H1 (cell line): ENCODE results near the gene NELL1. TPM values are rescaled to one million over a fixed set of nuclear protein-coding genes. Genes with fewer than 3 reads are reported as not detected.

Source experiments
- CTCF ChIA-PET: fragments of 300-600 bp; sonication (Branson Sonifier 250); formaldehyde crosslinking; loops from one replicate; lab custom pipeline; 2021; ENCODE audit not compliant: partially characterized antibody; lab: Charles Lee
- POLR2A ChIA-PET: fragments of 300-600 bp; sonication (Branson Sonifier 250); formaldehyde crosslinking; loops from one replicate; lab custom pipeline; 2021; ENCODE audit warnings: inconsistent platforms; ENCODE audit not compliant: partially characterized antibody; lab: Charles Lee
- DNase-seq, 2 experiments: peaks; one replicate each; pipeline versions ENCODE4 v3.0.0 to v3.0.0-alpha.2; 2010 to 2022; ENCODE audit warnings: low spot score in 2 of 2, low read depth in 1 of 2, mixed read lengths in 1 of 2
- FAIRE-seq: peaks from 2 replicates; lab custom pipeline; 2011; peaks lifted over from hg19 to GRCh38; lab: Jason Lieb, UNC
- H2AFZ ChIP-seq: 2 replicates; pipeline ENCODE4 v1.8.1; 2012; ENCODE audit warnings: low read length, inconsistent platforms
- H2AK5ac ChIP-seq: 2 replicates; pipeline ENCODE4 v1.6.1; 2013; ENCODE audit warnings: low read depth, low read length
- H2BK120ac ChIP-seq: replicated peaks from 2 replicates; pipeline ENCODE3; 2013; ENCODE audit warnings: low read depth, low read length, inconsistent platforms
- H2BK12ac ChIP-seq: 2 replicates; pipeline ENCODE4 v1.6.1; 2013; ENCODE audit warnings: low read depth, low read length
- H2BK15ac ChIP-seq: 2 replicates; pipeline ENCODE4 v1.6.1; 2013; ENCODE audit warnings: low read length
- H2BK20ac ChIP-seq: 2 replicates; pipeline ENCODE4 v1.6.1; 2013; ENCODE audit warnings: low read length
- H2BK5ac ChIP-seq: 2 replicates; pipeline ENCODE4 v1.6.1; 2013; ENCODE audit warnings: low read depth, low read length
- H3K14ac ChIP-seq: 2 replicates; pipeline ENCODE4 v1.6.1; 2013; ENCODE audit warnings: inconsistent platforms; ENCODE audit not compliant: insufficient read length
- H3K18ac ChIP-seq: 2 replicates; pipeline ENCODE4 v1.6.1; 2013; ENCODE audit warnings: low read length; ENCODE audit errors: extremely low read depth
- H3K23ac ChIP-seq: 2 replicates; pipeline ENCODE4 v1.6.1; 2013; ENCODE audit warnings: inconsistent platforms; ENCODE audit not compliant: insufficient read length
- H3K23me2 ChIP-seq: 2 replicates; pipeline ENCODE4 v1.6.1; 2013; ENCODE audit warnings: low read depth, low read length
- H3K27ac ChIP-seq: 2 replicates; pipeline ENCODE4 v1.6.1; 2011; ENCODE audit warnings: low read depth, low read length, inconsistent platforms
- H3K27me3 ChIP-seq, 4 experiments: replicated peaks in 1 of 4; 1 replicate in 1 of 4; 2 replicates in 3 of 4; pipeline versions ENCODE4 v1.6.1 to v1.8.1; 2011 to 2013; ENCODE audit warnings: low read length in 3 of 4, mild to moderate bottlenecking in 3 of 4, inconsistent platforms in 2 of 4, mixed read lengths in 2 of 4, moderate library complexity in 1 of 4; ENCODE audit not compliant: control insufficient read depth in 3 of 4, insufficient read depth in 3 of 4; ENCODE audit errors: extremely low read depth in 1 of 4
- H3K36me3 ChIP-seq, 4 experiments: 2 replicates each; pipeline versions ENCODE4 v1.6.1 to v1.8.1; 2011 to 2013; ENCODE audit warnings: mild to moderate bottlenecking in 4 of 4, low read length in 3 of 4, moderate library complexity in 2 of 4, control low read depth in 1 of 4, inconsistent platforms in 1 of 4; ENCODE audit not compliant: insufficient read depth in 4 of 4, control insufficient read depth in 2 of 4
- H3K4ac ChIP-seq: replicated peaks from 2 replicates; pipeline ENCODE3; 2013; ENCODE audit warnings: low read length, low read depth, mixed read lengths, inconsistent platforms; ENCODE audit not compliant: insufficient read length
- H3K4me1 ChIP-seq, 4 experiments: replicated peaks in 1 of 4; 1 replicate in 1 of 4; 2 replicates in 3 of 4; pipeline versions ENCODE4 v1.6.1 to v1.8.1; 2011 to 2013; ENCODE audit warnings: low read length in 3 of 4, inconsistent platforms in 2 of 4, mixed read lengths in 1 of 4; ENCODE audit not compliant: insufficient read depth in 4 of 4, control insufficient read depth in 3 of 4
- H3K4me2 ChIP-seq, 2 experiments: 2 replicates each; pipeline versions ENCODE4 v1.6.1 to v1.8.1; 2011 to 2013; ENCODE audit warnings: low read depth in 2 of 2, low read length in 2 of 2, control low read depth in 1 of 2, inconsistent platforms in 1 of 2, mild to moderate bottlenecking in 1 of 2; ENCODE audit not compliant: insufficient read depth in 1 of 2
- H3K4me3 ChIP-seq, 4 experiments: fragments of 200-600, 300-600 bp in 1 of 4; sonication (generic), shearing (Covaris generic), sonication (Bioruptor Twin) in 1 of 4; 2 replicates each; pipeline versions ENCODE4 v1.5.1 to v1.8.1; 2011 to 2016; ENCODE audit warnings: low read length in 4 of 4, low read depth in 3 of 4, control low read depth in 2 of 4, inconsistent platforms in 2 of 4, mild to moderate bottlenecking in 2 of 4, mixed read lengths in 1 of 4, moderate library complexity in 1 of 4; ENCODE audit not compliant: insufficient read depth in 2 of 4; ENCODE audit errors: extremely low read depth in 1 of 4
- H3K56ac ChIP-seq: replicated peaks from 2 replicates; pipeline ENCODE3; 2013; ENCODE audit warnings: low read depth, mild to moderate bottlenecking, mixed read lengths, low read length, inconsistent platforms; ENCODE audit not compliant: insufficient read length
- H3K79me1 ChIP-seq: 2 replicates; pipeline ENCODE4 v1.6.1; 2013; ENCODE audit warnings: low read depth, low read length, control low read depth
- H3K79me2 ChIP-seq, 2 experiments: 2 replicates each; pipeline versions ENCODE4 v1.6.1 to v1.8.1; 2012 to 2013; ENCODE audit warnings: low read length in 2 of 2, mild to moderate bottlenecking in 2 of 2, inconsistent platforms in 1 of 2; ENCODE audit not compliant: insufficient read depth in 2 of 2, control insufficient read depth in 1 of 2
- H3K9ac ChIP-seq, 4 experiments: replicated peaks in 1 of 4; 1 replicate in 1 of 4; 2 replicates in 3 of 4; pipeline versions ENCODE4 v1.6.1 to v1.8.1; 2011 to 2013; ENCODE audit warnings: low read depth in 3 of 4, low read length in 3 of 4, control low read depth in 2 of 4, mild to moderate bottlenecking in 2 of 4, moderate library complexity in 2 of 4, inconsistent platforms in 1 of 4; ENCODE audit errors: extremely low read depth in 1 of 4
- H3K9me3 ChIP-seq, 2 experiments: 2 replicates each; pipeline versions ENCODE4 v1.6.1 to v1.8.1; 2012 to 2013; ENCODE audit warnings: mild to moderate bottlenecking in 2 of 2, moderate library complexity in 2 of 2, control low read depth in 1 of 2, inconsistent platforms in 1 of 2, low read depth in 1 of 2, low read length in 1 of 2, mixed read lengths in 1 of 2; ENCODE audit not compliant: insufficient read depth in 2 of 2
- H4K20me1 ChIP-seq, 2 experiments: replicated peaks in 1 of 2; 2 replicates each; pipeline versions ENCODE3 to v1.8.1; 2011 to 2013; ENCODE audit warnings: inconsistent platforms in 2 of 2, low read length in 2 of 2, mild to moderate bottlenecking in 1 of 2; ENCODE audit not compliant: insufficient read depth in 2 of 2, control insufficient read depth in 1 of 2
- H4K5ac ChIP-seq: 2 replicates; pipeline ENCODE4 v1.6.1; 2013; ENCODE audit warnings: low read length, low read depth, mixed read lengths, inconsistent platforms; ENCODE audit not compliant: insufficient read length
- H4K8ac ChIP-seq: 2 replicates; pipeline ENCODE4 v1.8.0; 2013; ENCODE audit warnings: mild to moderate bottlenecking, moderate library complexity, low read length, inconsistent platforms; ENCODE audit not compliant: insufficient read depth; ENCODE audit errors: extremely low read depth
- H4K91ac ChIP-seq: replicated peaks from 2 replicates; pipeline ENCODE3; 2013; ENCODE audit warnings: low read length, mixed read lengths, inconsistent platforms; ENCODE audit not compliant: insufficient read length
- BCL11A ChIP-seq, 2 experiments: IDR thresholded peaks; one replicate each; pipeline ENCODE4 v1.6.1; 2011; ENCODE audit warnings: low read depth in 2 of 2, low read length in 2 of 2, mild to moderate bottlenecking in 2 of 2
- WGBS, 2 experiments: shearing (Covaris generic) in 1 of 2; methylation state at CpG; one replicate each; pipeline versions ENCODE4 v1.1.6 to v1.1.7; 2013 to 2015; ENCODE audit warnings: low lambda C conversion rate in 2 of 2, mixed read lengths in 2 of 2, inconsistent platforms in 1 of 2, low coverage in 1 of 2, missing lambda C conversion rate in 1 of 2; ENCODE audit not compliant: insufficient replicate concordance in 2 of 2, insufficient coverage in 1 of 2, insufficient read length in 1 of 2; ENCODE audit errors: extremely low coverage in 1 of 2, missing lambda C conversion rate in 1 of 2; 5-methylcytosine and 5-hydroxymethylcytosine counted together
- polyA plus RNA-seq, 7 experiments: library from polyadenylated mRNA; depleted of rRNA in 3 of 7; stranded (reverse) in 5 of 7; unstranded in 2 of 7; fragments of >200 nt in 5 of 7; fragments of 200-250 nt in 2 of 7; gene quantifications; 1 replicate in 5 of 7; 2 replicates in 1 of 7; 4 replicates in 1 of 7; pipeline versions ENCODE4 v1.2.1 to v1.2.3, GENCODE V29; 2011 to 2013; ENCODE audit warnings: missing spikeins in 2 of 7, mixed read lengths in 2 of 7
- total RNA-seq: library from RNA; stranded (reverse); fragmentation: NEBNext Ultra II Directional; extraction: Animal tissue kit (Norgen Biotek cat#: 25700); gene quantifications from 2 replicates; pipeline ENCODE4 v1.2.1, GENCODE V29; 2021

NELL1 gene
- total and polyA plus RNA-seq, 2 of the 8 experiments (the other 6 are each of a cell fraction or from before 2014, with no cell fraction given): 0.21 TPM; not detected in 1

GRCh38 chr11:21615955-21616371, 946.6 kb downstream of the NELL1 start:
- Histone ChIP-seq H3K56ac (no peak overlapping the region), H4K20me1 (no peaks in the 10 kb centered on the region), H2BK20ac (no peak overlapping the region), H2BK12ac (no peak overlapping the region), H2BK120ac (no peak overlapping the region), H3K27ac (no peak overlapping the region), H4K91ac (no peak overlapping the region), H3K4ac (no peak overlapping the region), H3K27me3 (peaks cover 0 to 1% (median 0%) of the 10 kb centered on the region in 4 experiments; a peak in 1 of 7 replicates), H3K4me3 (no peak overlapping the region), H3K4me2 (no peak overlapping the region), H3K14ac (no peak overlapping the region), H4K8ac (no peak overlapping the region), H3K23me2 (no peaks in the 10 kb centered on the region), H3K23ac (no peak overlapping the region), H4K5ac (no peak overlapping the region), H3K4me1 (no peaks in the 10 kb centered on the region), H3K79me2 (no peaks in the 10 kb centered on the region), H3K9ac (no peak overlapping the region), H2BK15ac (no peak overlapping the region), H2AK5ac (no peak overlapping the region), H3K36me3 (no peaks in the 10 kb centered on the region), H3K9me3 (no peaks in the 10 kb centered on the region), H3K79me1 (no peaks in the 10 kb centered on the region), H2BK5ac (no peak overlapping the region), H2AFZ (no peak overlapping the region), H3K18ac (no peak overlapping the region)
- no peak for TF ChIP-seq BCL11A (IDR thresholded peaks at IDR 0.05; ENCODE audit: low read depth in 2 of 2, low read length in 2 of 2)
- DNase-seq (no peak), FAIRE-seq (no peak)
- WGBS, 2 experiments: 92% methylated on average over 3 of the region's 3 CpGs; no CpG with 5 or more reads in 1 of the 2 experiments
- CTCF ChIA-PET: no interaction called here
- POLR2A ChIA-PET: no interaction called here
